GM18909 (cell line): Measurements from ENCODE around the gene TSSK6.

Experiments
- ATAC-seq: cut with Tn5 transposase; IDR thresholded peaks from one replicate; pipeline ENCODE4 v1.9.1; 2021; ENCODE audit warnings: mild to moderate bottlenecking; ENCODE audit not compliant: unreplicated experiment, poor library complexity

Gene TSSK6

DNA sequence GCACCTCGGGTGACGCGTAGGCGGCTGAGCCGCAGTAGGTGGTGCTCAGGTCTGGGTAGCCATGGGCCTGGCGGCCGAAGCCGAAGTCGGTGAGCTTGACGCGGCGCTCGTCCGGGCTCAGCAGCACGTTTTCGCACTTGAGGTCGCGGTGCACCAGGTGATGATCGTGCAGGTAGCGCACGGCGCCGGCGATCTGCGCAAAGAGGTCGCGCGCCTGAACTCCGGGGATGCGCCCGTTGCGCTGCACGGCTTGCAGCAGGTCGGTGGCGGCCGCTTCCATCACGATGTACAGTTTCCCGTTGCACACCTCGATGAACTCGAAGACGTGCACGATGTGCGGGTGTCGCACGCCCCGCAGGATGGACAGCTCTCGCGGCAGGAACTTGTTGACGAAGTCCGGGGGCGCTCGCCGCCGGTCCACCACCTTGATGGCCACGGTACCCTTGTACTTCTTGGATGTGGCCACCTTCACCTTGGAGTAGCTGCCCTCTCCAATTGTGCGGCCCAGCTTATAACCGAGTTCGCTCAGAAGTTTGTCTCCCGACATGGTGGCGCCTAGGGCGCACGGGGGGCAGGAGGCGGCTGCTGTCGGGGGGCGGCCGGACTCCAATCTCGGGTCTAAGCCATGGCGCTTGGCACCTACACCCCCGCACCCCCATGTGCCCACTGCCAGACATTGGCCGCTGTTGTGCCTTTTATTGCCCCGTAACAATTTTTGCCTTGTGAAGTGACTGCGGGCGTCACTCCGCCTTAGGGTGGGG is at the start of gene TSSK6:
TSS of gene TSSK6 (minus strand) at position 668 of the 761 bp plus-strand sequence. CDS start at position 547, 121 bp downstream.
- no peak for ATAC-seq

- ATAC-seq = no peak
Measured at GRCh38 chr19:19563348-19563848, 48.0 kb upstream of the TSSK6 start.

- ATAC-seq = no peak
Measured at GRCh38 chr19:19562665-19563347, 47.5 kb upstream of the TSSK6 start.

DNA sequence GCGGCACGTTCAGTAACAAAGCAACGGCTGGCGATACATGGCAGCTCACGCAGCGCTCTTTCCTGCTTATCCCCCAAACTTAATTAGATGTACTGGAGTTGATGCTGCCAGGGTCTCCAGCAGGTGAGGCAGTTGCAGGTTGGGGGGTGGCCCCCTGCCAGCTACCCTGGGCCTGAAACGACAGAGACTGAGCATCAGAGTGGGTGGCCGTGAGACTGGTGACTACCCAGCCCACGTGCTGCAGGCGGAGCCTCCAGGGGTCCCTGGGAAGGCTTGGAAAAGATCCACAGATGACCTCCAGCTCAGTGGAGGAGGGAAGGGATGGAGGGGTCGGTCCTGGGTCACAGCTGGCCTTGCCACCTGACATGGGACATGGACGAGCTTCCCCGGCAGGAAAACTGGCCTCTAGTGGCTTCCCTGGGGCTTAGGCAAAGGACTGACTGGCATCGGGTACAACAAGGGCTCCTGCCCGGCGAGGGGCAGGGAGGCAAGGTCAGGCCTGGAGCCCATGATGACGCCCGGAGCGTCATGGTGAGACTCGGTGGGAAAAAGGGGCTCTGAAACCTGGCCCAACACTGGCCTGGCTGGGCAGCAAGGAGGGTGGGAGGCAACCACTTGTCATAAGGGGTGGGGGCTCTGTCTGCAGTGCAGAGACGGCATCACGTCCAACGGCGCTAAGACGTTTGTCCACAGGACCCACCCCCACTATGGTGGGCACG is 46.8 kb upstream of the TSSK6 start:
- no peak for ATAC-seq

DNA sequence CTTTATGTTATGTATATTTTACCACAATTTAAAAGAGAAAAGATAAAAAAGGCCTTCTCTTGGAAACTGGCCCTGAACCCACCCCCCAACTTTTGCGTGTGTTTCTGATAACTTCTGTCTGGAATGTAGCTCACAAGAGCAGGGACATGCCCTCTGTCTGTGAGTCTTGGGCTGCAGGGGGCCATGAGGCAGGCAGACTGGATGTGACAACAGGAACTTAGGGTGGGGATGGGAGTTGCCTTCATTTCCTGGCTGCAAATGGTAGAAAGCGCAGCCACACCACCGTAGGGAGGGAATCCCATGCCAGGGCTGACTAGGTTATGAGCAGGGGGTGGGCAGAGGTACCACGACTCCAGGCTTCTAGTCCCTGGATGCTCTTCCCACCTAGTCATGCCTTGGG is 44.6 kb upstream of the TSSK6 start:
- ATAC-seq = no peak

DNA sequence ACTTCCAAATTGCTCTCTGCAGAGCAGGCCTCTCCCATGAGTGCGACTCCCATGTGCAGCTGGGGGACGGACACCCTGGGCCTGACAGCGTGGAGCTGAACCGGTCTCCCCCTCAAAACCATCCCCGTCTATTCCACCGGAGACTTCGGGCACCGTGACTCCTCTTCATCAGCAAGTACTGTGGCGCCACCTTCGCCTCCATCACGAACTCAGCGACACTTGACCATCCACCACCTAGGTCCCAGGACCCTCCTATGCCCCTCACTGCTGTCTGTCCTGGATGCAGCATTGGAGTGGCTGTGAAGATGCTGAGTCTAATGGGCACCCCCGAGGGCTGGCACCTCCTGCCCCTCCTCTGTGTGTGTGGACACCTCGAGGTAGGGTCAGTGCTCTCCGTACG is 43.3 kb upstream of the TSSK6 start:
- no peak for ATAC-seq

- no peak for ATAC-seq
Measured at GRCh38 chr19:19558055-19558454, 42.7 kb upstream of the TSSK6 start.

DNA sequence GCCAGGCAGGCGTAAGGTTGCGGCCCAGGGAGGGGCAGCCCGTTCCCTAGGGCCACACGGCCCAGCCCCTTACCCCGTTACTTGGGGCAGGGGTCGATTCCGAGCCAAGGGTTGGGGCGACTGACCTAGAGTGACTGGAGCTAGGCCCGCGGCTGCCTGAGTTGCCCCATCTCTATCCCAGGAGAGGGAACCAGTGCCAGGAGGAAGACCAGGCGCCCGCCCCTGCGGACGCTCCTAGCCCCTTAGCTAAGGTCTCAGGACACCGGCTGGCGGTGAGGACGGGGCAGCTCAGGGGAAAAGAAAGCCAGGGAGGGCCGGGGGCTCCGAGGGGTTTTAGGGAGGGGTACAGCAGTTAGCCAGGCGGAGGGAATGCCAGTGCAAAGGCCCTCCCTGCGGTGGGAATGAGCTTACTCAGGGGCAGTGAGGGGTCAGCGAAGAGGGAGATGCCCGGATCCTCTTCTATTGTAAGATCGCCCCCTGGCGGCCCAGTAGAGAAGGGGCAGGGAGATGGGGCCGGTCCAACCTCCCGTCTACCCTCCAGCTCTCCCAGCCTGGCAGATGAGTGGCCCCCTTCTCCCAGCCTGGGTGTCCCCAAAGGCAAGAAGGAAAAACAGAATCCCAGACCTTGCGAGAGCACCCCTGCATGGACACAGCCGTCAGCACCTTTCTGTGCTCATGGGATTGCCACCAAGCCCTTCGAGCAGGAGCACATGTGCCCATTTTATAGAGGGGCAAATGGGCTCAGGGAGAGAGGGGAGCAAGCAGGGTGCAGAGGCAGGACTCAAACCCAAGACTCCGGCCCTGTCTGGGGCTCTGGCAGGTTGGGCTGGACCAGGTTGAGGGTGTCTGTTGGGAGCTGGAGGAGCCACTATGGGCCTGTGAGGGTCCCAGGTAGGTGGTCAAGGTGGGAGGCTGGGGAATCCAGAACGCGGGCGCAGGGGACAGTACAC is 39.0 kb upstream of the TSSK6 start:
- no peak for ATAC-seq

GRCh38 chr19:19553670-19554069 is 38.3 kb upstream of the TSSK6 start:
- no peak for ATAC-seq

GRCh38 chr19:19552798-19553197 is 37.5 kb upstream of the TSSK6 start:
- ATAC-seq = no peak

GRCh38 chr19:19551853-19552192 is 36.5 kb upstream of the TSSK6 start:
- ATAC-seq = no peak

DNA sequence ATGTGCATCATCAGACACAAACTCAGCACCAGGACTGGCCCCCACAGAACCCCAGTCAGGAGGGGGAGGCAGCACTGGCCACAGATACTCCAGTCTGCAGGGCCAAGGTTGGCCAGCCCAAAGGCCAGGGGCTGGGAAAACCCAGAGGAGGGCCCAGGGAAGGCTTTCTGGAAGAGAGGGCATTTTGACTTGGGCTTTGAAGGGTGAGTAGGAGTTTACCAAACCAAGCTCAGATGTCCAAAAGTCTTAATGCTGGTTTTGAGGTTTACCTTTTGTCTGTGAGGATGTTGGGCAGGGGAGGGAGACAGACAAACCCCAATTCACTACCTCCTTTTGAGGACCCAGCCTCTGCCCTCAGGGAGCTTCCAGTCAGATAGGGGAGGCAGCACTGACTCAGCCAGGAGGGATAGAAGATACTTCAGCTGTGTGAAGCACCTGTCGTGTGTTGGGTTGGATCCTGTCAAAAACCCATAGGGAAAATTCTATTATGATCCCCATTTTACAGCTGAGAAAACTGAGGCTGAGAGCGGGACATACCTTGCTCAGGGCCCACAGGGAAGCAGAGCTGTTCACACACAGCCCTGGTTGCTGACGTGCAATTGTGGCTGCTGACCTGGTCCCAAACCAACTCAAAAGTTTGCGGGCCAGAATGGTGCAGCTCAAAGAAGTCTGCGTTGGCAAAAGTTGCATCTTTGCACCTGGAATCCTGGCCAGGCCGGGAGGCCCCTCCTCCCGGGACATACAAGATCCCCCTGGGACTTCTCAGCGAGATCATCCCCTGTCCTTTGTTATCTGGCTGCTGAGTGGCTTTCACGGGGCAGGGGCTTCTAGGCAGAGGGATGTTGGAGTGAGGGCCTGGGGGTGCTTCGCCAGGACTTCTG is 35.9 kb upstream of the TSSK6 start:
- no peak for ATAC-seq

DNA sequence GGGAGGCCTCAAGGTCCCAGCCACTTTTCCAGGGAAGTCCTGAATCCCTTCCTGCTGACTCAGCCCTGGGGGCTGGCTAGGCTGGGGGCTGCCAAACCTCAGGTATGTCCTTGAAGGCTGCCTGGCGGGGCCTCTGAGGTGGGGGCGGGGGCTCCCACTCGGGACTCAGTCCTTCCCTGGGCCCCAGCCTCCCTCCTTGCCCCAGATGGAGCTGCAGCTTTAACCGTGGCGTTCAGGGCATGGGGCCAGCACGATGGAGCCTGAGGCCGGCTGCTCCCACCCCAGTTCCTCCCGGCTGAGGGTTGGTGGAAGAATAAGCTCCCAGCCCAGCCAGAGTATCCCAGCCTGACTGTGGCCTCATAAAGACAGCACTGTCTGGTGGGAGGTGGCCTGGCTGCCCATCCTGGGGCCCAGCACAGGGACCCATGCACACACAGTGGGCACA is 35.2 kb upstream of the TSSK6 start:
- ATAC-seq = no peak

DNA sequence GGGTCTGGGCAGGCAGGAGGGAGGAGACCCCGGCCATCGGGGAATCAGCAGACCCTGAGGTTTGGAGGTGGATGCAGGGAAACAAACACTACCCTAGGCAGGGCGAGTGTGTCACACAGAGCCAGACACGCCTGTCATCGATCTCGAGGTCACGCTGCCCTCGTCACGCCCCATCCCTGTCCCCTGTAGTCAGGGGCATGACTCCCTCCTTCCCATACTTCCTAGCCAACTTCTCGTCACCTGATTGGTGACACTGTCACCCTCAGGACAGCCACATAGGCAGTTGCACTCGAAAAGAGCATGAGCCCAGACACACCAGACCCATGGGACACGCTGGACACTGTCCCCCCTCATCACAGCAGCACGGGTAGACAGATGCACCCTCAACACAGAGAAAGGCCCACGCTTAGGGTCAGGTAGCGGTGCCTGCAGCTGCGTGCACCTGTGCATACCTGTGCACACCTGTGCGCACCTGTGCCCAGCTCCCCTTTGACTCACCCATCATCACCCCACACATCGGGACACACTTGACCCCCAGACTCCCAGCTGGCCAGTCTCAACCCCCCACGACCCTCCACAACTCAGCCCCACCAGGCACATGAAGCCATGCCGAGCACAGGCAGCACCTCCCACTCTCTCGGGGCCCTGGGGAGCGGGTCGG is 34.6 kb upstream of the TSSK6 start:
- no peak for ATAC-seq

DNA sequence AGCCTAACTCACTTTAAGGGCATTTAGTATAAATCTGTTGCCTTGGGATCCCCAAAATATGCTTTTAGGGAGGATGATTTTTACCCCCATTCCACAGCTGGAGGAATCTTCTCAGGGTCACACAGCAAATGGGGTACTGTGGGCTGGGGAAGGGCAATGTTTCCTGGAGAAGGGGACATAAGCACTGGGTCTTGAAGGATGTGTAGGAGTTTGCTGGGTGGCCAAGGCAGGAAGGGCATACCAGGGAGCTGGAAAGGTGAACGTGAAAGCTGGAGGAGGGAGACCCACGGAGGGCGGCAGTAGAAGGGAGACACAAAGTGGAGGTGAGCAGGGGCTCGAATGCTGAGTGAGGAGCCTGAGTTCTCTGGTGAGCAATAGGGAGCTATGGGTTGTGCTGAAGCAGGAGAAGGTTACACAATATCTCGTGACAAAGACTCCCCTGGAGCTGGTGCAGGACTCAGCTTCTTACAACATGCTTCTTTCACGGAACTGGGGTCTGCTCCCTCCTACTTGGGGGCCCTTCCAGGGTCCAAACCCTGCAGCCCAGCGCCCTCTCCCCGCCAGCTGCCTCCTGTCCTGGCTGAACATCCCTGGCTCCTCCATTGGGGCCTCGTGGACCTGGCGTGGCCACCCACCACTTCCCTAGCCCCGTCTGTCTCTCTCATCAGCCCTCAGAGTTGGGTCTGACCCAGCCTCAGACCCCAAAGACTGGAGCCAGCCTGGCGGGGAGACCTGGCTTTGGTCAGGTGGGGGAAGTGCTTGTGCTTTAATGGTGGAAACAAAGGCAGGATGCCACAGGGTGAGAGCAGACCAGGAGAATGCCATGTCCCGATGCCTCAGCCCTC is 33.8 kb upstream of the TSSK6 start:
- no peak for ATAC-seq

- ATAC-seq = no peak
Measured at GRCh38 chr19:19547674-19548336, 32.5 kb upstream of the TSSK6 start.

DNA sequence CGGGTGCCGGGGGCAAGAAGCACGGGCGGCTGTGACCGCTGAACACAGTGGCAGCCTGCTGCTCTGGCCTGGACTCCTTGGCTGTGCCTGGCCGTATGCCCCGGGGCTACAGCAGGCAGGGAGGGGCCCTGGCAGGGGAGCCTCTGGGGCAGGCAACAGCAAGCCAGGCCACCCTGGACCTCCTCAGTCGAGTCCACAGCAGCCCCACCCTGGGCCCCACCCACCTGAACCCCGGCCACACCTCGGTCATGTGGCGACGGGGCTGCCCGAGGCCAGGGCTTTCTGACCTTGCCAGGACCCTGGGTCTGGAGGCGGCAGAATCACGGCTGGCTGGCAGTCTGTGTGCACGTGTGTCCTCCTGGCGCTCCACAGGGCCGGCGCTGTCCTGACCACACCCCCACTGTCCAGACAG is 31.4 kb upstream of the TSSK6 start:
- ATAC-seq = no peak
